Activated naive CD8-positive, alpha-beta T cell (primary cell): Measurements from ENCODE around the gene PRPF31.

Source experiments
- H3K27ac Mint-ChIP-seq: one replicate; pipeline ENCODE4 v1.8.0; 2021; ENCODE audit warnings: mixed read lengths
- H3K27me3 Mint-ChIP-seq: one replicate; pipeline ENCODE4 v1.8.0; 2021; ENCODE audit warnings: mixed read lengths
- H3K36me3 Mint-ChIP-seq: one replicate; pipeline ENCODE4 v1.8.0; 2021; ENCODE audit warnings: mixed read lengths
- H3K4me1 Mint-ChIP-seq: one replicate; pipeline ENCODE4 v1.8.0; 2021; ENCODE audit warnings: low read depth, mixed read lengths
- H3K4me3 Mint-ChIP-seq: one replicate; pipeline ENCODE4 v1.8.0; 2021; ENCODE audit warnings: mild to moderate bottlenecking, mixed read lengths
- H3K9me3 Mint-ChIP-seq: one replicate; pipeline ENCODE4 v1.8.0; 2021; ENCODE audit warnings: low read depth, mixed read lengths

PRPF31 gene

GRCh38 chr19:54102421-54103169, 13.0 kb upstream of the PRPF31 start, which contains the start of gene NDUFA3:
TSS of gene NDUFA3 (plus strand) at chr19:54102855. CDS start at chr19:54102879, 24 bp downstream.
- H3K4me3 Mint-ChIP-seq = peak within 1 kb of the TSS; percentile 98
- peaks cover 28% of the 10 kb centered on the region for H3K4me1 Mint-ChIP-seq
- no peaks in the 10 kb centered on the region for H3K9me3 Mint-ChIP-seq
- no peaks in the 10 kb centered on the region for H3K36me3 Mint-ChIP-seq
- H3K27ac Mint-ChIP-seq = peak within 1 kb of the TSS; percentile 94
- H3K27me3 Mint-ChIP-seq = no peaks in the 10 kb centered on the region

GRCh38 chr19:54104998-54105715, 10.4 kb upstream of the PRPF31 start:
- Mint-ChIP-seq H3K4me1 (peaks cover 28% of the 10 kb centered on the region), H3K4me3 (peak overlapping the region; percentile 49), H3K27me3 (no peaks in the 10 kb centered on the region), H3K36me3 (no peaks in the 10 kb centered on the region), H3K27ac (peak overlapping the region; percentile 29), H3K9me3 (no peaks in the 10 kb centered on the region)

GRCh38 chr19:54105796-54106195, 9.8 kb upstream of the PRPF31 start:
- Mint-ChIP-seq H3K9me3 (no peaks in the 10 kb centered on the region), H3K36me3 (peaks cover 2% of the 10 kb centered on the region), H3K4me1 (peaks cover 29% of the 10 kb centered on the region), H3K27ac (peak overlapping the region; percentile 29), H3K27me3 (no peaks in the 10 kb centered on the region), H3K4me3 (no peak overlapping the region)

GRCh38 chr19:54106716-54107115, 8.8 kb upstream of the PRPF31 start:
- no peaks in the 10 kb centered on the region for H3K27me3 Mint-ChIP-seq
- no peaks in the 10 kb centered on the region for H3K9me3 Mint-ChIP-seq
- H3K36me3 Mint-ChIP-seq = peaks cover 3% of the 10 kb centered on the region
- H3K4me3 Mint-ChIP-seq = no peak overlapping the region
- H3K4me1 Mint-ChIP-seq = peaks cover 30% of the 10 kb centered on the region
- no peak overlapping the region for H3K27ac Mint-ChIP-seq

GRCh38 chr19:54107876-54108490, 7.6 kb upstream of the PRPF31 start:
- Mint-ChIP-seq H3K9me3 (no peaks in the 10 kb centered on the region), H3K27ac (no peak overlapping the region), H3K36me3 (peaks cover 3% of the 10 kb centered on the region), H3K4me1 (peaks cover 25% of the 10 kb centered on the region), H3K27me3 (no peaks in the 10 kb centered on the region), H3K4me3 (no peak overlapping the region)

- Mint-ChIP-seq H3K36me3 (peaks cover 3% of the 10 kb centered on the region), H3K4me1 (peaks cover 25% of the 10 kb centered on the region), H3K27me3 (no peaks in the 10 kb centered on the region), H3K27ac (no peak overlapping the region), H3K4me3 (no peak overlapping the region), H3K9me3 (no peaks in the 10 kb centered on the region)
Observed at GRCh38 chr19:54108496-54108895, 7.1 kb upstream of the PRPF31 start.

GRCh38 chr19:54109651-54110050, 5.9 kb upstream of the PRPF31 start:
- Mint-ChIP-seq H3K27me3 (no peaks in the 10 kb centered on the region), H3K9me3 (no peaks in the 10 kb centered on the region), H3K27ac (no peak overlapping the region), H3K4me3 (no peak overlapping the region), H3K36me3 (peaks cover 3% of the 10 kb centered on the region), H3K4me1 (peaks cover 25% of the 10 kb centered on the region)

- H3K27me3 Mint-ChIP-seq = no peaks in the 10 kb centered on the region
- H3K36me3 Mint-ChIP-seq = peaks cover 6% of the 10 kb centered on the region
- H3K27ac Mint-ChIP-seq = peak overlapping the region; percentile 98
- no peaks in the 10 kb centered on the region for H3K9me3 Mint-ChIP-seq
- peaks cover 38% of the 10 kb centered on the region for H3K4me1 Mint-ChIP-seq
- H3K4me3 Mint-ChIP-seq = peak overlapping the region; percentile 95
Observed at GRCh38 chr19:54114340-54115108, 1.0 kb upstream of the PRPF31 start.

GRCh38 chr19:54121259-54121658, 5.7 kb downstream of the PRPF31 start:
- Mint-ChIP-seq H3K4me3 (no peak overlapping the region), H3K27me3 (no peaks in the 10 kb centered on the region), H3K9me3 (no peaks in the 10 kb centered on the region), H3K27ac (no peak overlapping the region), H3K4me1 (peaks cover 14% of the 10 kb centered on the region), H3K36me3 (no peaks in the 10 kb centered on the region)

GRCh38 chr19:54123682-54124081, 8.1 kb downstream of the PRPF31 start:
- Mint-ChIP-seq H3K27me3 (no peaks in the 10 kb centered on the region), H3K4me1 (no peaks in the 10 kb centered on the region), H3K36me3 (no peaks in the 10 kb centered on the region), H3K4me3 (no peak overlapping the region), H3K27ac (no peak overlapping the region), H3K9me3 (no peaks in the 10 kb centered on the region)

GRCh38 chr19:54124393-54124792, 8.8 kb downstream of the PRPF31 start:
- Mint-ChIP-seq H3K4me1 (no peaks in the 10 kb centered on the region), H3K4me3 (no peak overlapping the region), H3K36me3 (no peaks in the 10 kb centered on the region)

GRCh38 chr19:54125713-54126112, 10.2 kb downstream of the PRPF31 start:
- no peaks in the 10 kb centered on the region for H3K4me1 Mint-ChIP-seq
- H3K36me3 Mint-ChIP-seq = no peaks in the 10 kb centered on the region
- H3K9me3 Mint-ChIP-seq = no peaks in the 10 kb centered on the region
- no peaks in the 10 kb centered on the region for H3K27me3 Mint-ChIP-seq
- H3K27ac Mint-ChIP-seq = peak overlapping the region; percentile 41
- H3K4me3 Mint-ChIP-seq = no peak overlapping the region

More at GRCh38 chr19:54124393-54124792, 8.8 kb downstream of the PRPF31 start:
- H3K27me3 Mint-ChIP-seq = no peaks in the 10 kb centered on the region
- H3K9me3 Mint-ChIP-seq = no peaks in the 10 kb centered on the region
- no peak overlapping the region for H3K27ac Mint-ChIP-seq

GRCh38 chr19:54127688-54128440, 12.3 kb downstream of the PRPF31 start:
- no peaks in the 10 kb centered on the region for H3K9me3 Mint-ChIP-seq
- peaks cover 2% of the 10 kb centered on the region for H3K36me3 Mint-ChIP-seq
- no peak overlapping the region for H3K27ac Mint-ChIP-seq
- H3K4me1 Mint-ChIP-seq = no peaks in the 10 kb centered on the region
- H3K27me3 Mint-ChIP-seq = no peaks in the 10 kb centered on the region
- H3K4me3 Mint-ChIP-seq = no peak overlapping the region

- no peak overlapping the region for H3K4me3 Mint-ChIP-seq
- no peak overlapping the region for H3K27ac Mint-ChIP-seq
- no peaks in the 10 kb centered on the region for H3K4me1 Mint-ChIP-seq
- H3K36me3 Mint-ChIP-seq = peaks cover 2% of the 10 kb centered on the region
- no peaks in the 10 kb centered on the region for H3K27me3 Mint-ChIP-seq
- H3K9me3 Mint-ChIP-seq = no peaks in the 10 kb centered on the region
Observed at GRCh38 chr19:54128441-54128725, 12.8 kb downstream of the PRPF31 start.
